ENCODE data around the gene RBM3.
"Not testable (repeated sequence)": the region's sequence is repeated elsewhere in the genome, so short reads cannot be mapped to it uniquely, and the experiment has no call there.

Gene RBM3

GRCh38 chrX:48574270-48575266, at the start of gene RBM3:
Gene RBM3, plus strand, starts transcription at chrX:48574484. Its CDS starts 697 bp downstream, at chrX:48575181.
- FAIRE-seq = peak; percentile 99

GRCh38 chrX:48525853-48526252, 48.4 kb upstream of the RBM3 start:
- not testable (repeated sequence) for FAIRE-seq; DNase-seq (ENCODE audit: extremely low spot score, insufficient read length, low read depth)

More at GRCh38 chrX:48574270-48575266, at the start of gene RBM3:
- DNase-seq (ENCODE audit: extremely low spot score, insufficient read length, low read depth) = no peak

- DNase-seq (ENCODE audit: extremely low spot score, insufficient read length, low read depth) = no peak
- no peak for FAIRE-seq
These were observed 43.5 kb upstream of the RBM3 start for GRCh38 chrX:48530736-48531135.

- FAIRE-seq (no peak), DNase-seq (ENCODE audit: extremely low spot score, insufficient read length, low read depth) (no peak)
These were observed 42.8 kb upstream of the RBM3 start for GRCh38 chrX:48531358-48531959.

- FAIRE-seq (no peak), DNase-seq (ENCODE audit: extremely low spot score, insufficient read length, low read depth) (no peak)
These were observed 42.1 kb upstream of the RBM3 start for GRCh38 chrX:48532161-48532560.

- DNase-seq (ENCODE audit: extremely low spot score, insufficient read length, low read depth) = no peak
- FAIRE-seq = no peak
These were observed 41.1 kb upstream of the RBM3 start for GRCh38 chrX:48533165-48533564.

- FAIRE-seq = no peak
These were observed 35.5 kb upstream of the RBM3 start for GRCh38 chrX:48538641-48539344.

GRCh38 chrX:48539345-48540027, 34.8 kb upstream of the RBM3 start, which contains the start of gene TBC1D25:
Gene TBC1D25, plus strand, starts transcription at chrX:48539714. Its CDS starts 84 bp downstream, at chrX:48539798.
- peak; percentile 73 for DNase-seq (ENCODE audit: extremely low spot score, insufficient read length, low read depth)
- FAIRE-seq = peak; percentile 100

More at GRCh38 chrX:48538641-48539344, 35.5 kb upstream of the RBM3 start:
- no peak for DNase-seq (ENCODE audit: extremely low spot score, insufficient read length, low read depth)

- DNase-seq (ENCODE audit: extremely low spot score, insufficient read length, low read depth) (no peak), FAIRE-seq (no peak)
These were observed 34.3 kb upstream of the RBM3 start for GRCh38 chrX:48540028-48540375.

- no peak for DNase-seq (ENCODE audit: extremely low spot score, insufficient read length, low read depth)
- peak; percentile 53 for FAIRE-seq
These were observed 33.8 kb upstream of the RBM3 start for GRCh38 chrX:48540480-48540879.

GRCh38 chrX:48541140-48541814, 33.0 kb upstream of the RBM3 start:
- FAIRE-seq (peak; percentile 77), DNase-seq (ENCODE audit: extremely low spot score, insufficient read length, low read depth) (no peak)

- peak; percentile 46 for FAIRE-seq
- DNase-seq (ENCODE audit: extremely low spot score, insufficient read length, low read depth) = no peak
These were observed 25.4 kb upstream of the RBM3 start for GRCh38 chrX:48548871-48549270.

- DNase-seq (ENCODE audit: extremely low spot score, insufficient read length, low read depth) = not testable (repeated sequence)
- FAIRE-seq = peak; percentile 26
These were observed 18.5 kb upstream of the RBM3 start for GRCh38 chrX:48555731-48556325.

GRCh38 chrX:48558271-48558670, 16.0 kb upstream of the RBM3 start:
- DNase-seq (ENCODE audit: extremely low spot score, insufficient read length, low read depth) (no peak), FAIRE-seq (no peak)

GRCh38 chrX:48559636-48560035, 14.6 kb upstream of the RBM3 start:
- no peak for DNase-seq (ENCODE audit: extremely low spot score, insufficient read length, low read depth)
- FAIRE-seq = no peak

- DNase-seq (ENCODE audit: extremely low spot score, insufficient read length, low read depth) (no peak), FAIRE-seq (no peak)
These were observed 14.2 kb upstream of the RBM3 start for GRCh38 chrX:48560056-48560455.

- FAIRE-seq = no peak
These were observed 13.6 kb upstream of the RBM3 start for GRCh38 chrX:48560681-48561080.

GRCh38 chrX:48569958-48570357, 4.3 kb upstream of the RBM3 start:
- no peak for DNase-seq (ENCODE audit: extremely low spot score, insufficient read length, low read depth)
- peak; percentile 79 for FAIRE-seq

More at GRCh38 chrX:48560681-48561080, 13.6 kb upstream of the RBM3 start:
- no peak for DNase-seq (ENCODE audit: extremely low spot score, insufficient read length, low read depth)
